Loucy (cell line): Measurements from ENCODE around the gene SLC22A23.

Experiments
- CTCF ChIP-seq: fragments of 200-600 bp; sonication (generic); conservative IDR thresholded peaks from 2 replicates; pipeline ENCODE4 v1.5.1; 2014; ENCODE audit warnings: mild to moderate bottlenecking, antibody characterized with exemption, low read length
- EZH2phosphoT487 ChIP-seq: fragments of 200-600 bp; IDR thresholded peaks from 2 replicates; pipeline ENCODE4 v1.6.1; 2018; ENCODE audit warnings: antibody characterized with exemption, mild to moderate bottlenecking, moderate library complexity, borderline replicate concordance

- no peak for TF ChIP-seq EZH2phosphoT487
- no peak for TF ChIP-seq CTCF
Measured at GRCh38 chr6:3236005-3236404, 220.8 kb downstream of the SLC22A23 start.
